Measurements from ENCODE around the gene ITGB3.

Gene ITGB3

GRCh38 chr17:47235923-47236322, 17.7 kb upstream of the ITGB3 start:
- no peaks in the 10 kb centered on the region for H3K27me3 ChIP-seq (replicated peaks in 2 of 5; ENCODE audit: control insufficient read depth in 4 of 5, insufficient read depth in 5 of 5, low read length in 4 of 5)

GRCh38 chr17:47237841-47238240, 15.8 kb upstream of the ITGB3 start:
- ChIA-PET CTCF (no interaction called here), POLR2A (no interaction called here)
- 98% methylated on average over 7 of the region's 7 CpGs for WGBS (ENCODE audit: insufficient coverage)
- Histone ChIP-seq H3K4me3 (ENCODE audit: control insufficient read depth in 1 of 7, extremely low read depth in 1 of 7, insufficient read depth in 4 of 7, low read depth in 2 of 7, low read length in 6 of 7) (no peak overlapping the region), H3K36me3 (ENCODE audit: control insufficient read depth in 4 of 4, insufficient read depth in 4 of 4, low read length in 3 of 4) (no peaks in the 10 kb centered on the region), H3K27me3 (replicated peaks in 2 of 5; ENCODE audit: control insufficient read depth in 4 of 5, insufficient read depth in 5 of 5, low read length in 4 of 5) (no peaks in the 10 kb centered on the region), H3K9me3 (ENCODE audit: control extremely low read depth in 1 of 5, control insufficient read depth in 4 of 5, insufficient read depth in 2 of 5, low read depth in 1 of 5, low read length in 4 of 5) (peaks cover 0 to 17% (median 5%) of the 10 kb centered on the region in 5 experiments), H3K27ac (ENCODE audit: insufficient read depth in 1 of 2, low read depth in 1 of 2, low read length in 2 of 2, poor library complexity in 1 of 2, severe bottlenecking in 2 of 2) (no peak overlapping the region), H3K4me1 (ENCODE audit: control extremely low read depth in 1 of 4, control insufficient read depth in 4 of 4, insufficient read depth in 4 of 4, low read length in 3 of 4) (peaks cover 0 to 22% (median 19%) of the 10 kb centered on the region in 4 experiments)
- DNase-seq, result no peak

More at GRCh38 chr17:47235923-47236322, 17.7 kb upstream of the ITGB3 start:
- no peak overlapping the region for H3K4me3 ChIP-seq (ENCODE audit: control insufficient read depth in 1 of 7, extremely low read depth in 1 of 7, insufficient read depth in 4 of 7, low read depth in 2 of 7, low read length in 6 of 7)
- no peak for DNase-seq
- CTCF ChIA-PET, result interaction anchor here (1.1 kb wide), 1 partner anchor 22 kb away, joined by 4 read pairs; no protein-coding TSS in a partner anchor
- peaks cover 0 to 20% (median 18%) of the 10 kb centered on the region in 4 experiments for H3K4me1 ChIP-seq (ENCODE audit: control extremely low read depth in 1 of 4, control insufficient read depth in 4 of 4, insufficient read depth in 4 of 4, low read length in 3 of 4)
- 100% methylated on average over 1 of the region's 2 CpGs for WGBS (ENCODE audit: insufficient coverage)
- no peaks in the 10 kb centered on the region for H3K36me3 ChIP-seq (ENCODE audit: control insufficient read depth in 4 of 4, insufficient read depth in 4 of 4, low read length in 3 of 4)
- H3K9me3 ChIP-seq (ENCODE audit: control extremely low read depth in 1 of 5, control insufficient read depth in 4 of 5, insufficient read depth in 2 of 5, low read depth in 1 of 5, low read length in 4 of 5), result peaks cover 0 to 17% (median 5%) of the 10 kb centered on the region in 5 experiments
- POLR2A ChIA-PET, result no interaction called here
- no peak overlapping the region for H3K27ac ChIP-seq (ENCODE audit: insufficient read depth in 1 of 2, low read depth in 1 of 2, low read length in 2 of 2, poor library complexity in 1 of 2, severe bottlenecking in 2 of 2)

- ChIA-PET CTCF (no interaction called here), POLR2A (no interaction called here)
- peaks cover 0 to 17% (median 5%) of the 10 kb centered on the region in 5 experiments for H3K9me3 ChIP-seq (ENCODE audit: control extremely low read depth in 1 of 5, control insufficient read depth in 4 of 5, insufficient read depth in 2 of 5, low read depth in 1 of 5, low read length in 4 of 5)
- H3K4me3 ChIP-seq (ENCODE audit: control insufficient read depth in 1 of 7, extremely low read depth in 1 of 7, insufficient read depth in 4 of 7, low read depth in 2 of 7, low read length in 6 of 7), result no peak overlapping the region
- WGBS (ENCODE audit: insufficient coverage), result 97% methylated on average over 15 of the region's 29 CpGs
- H3K27me3 ChIP-seq (replicated peaks in 2 of 5; ENCODE audit: control insufficient read depth in 4 of 5, insufficient read depth in 5 of 5, low read length in 4 of 5), result no peaks in the 10 kb centered on the region
- no peak overlapping the region for H3K27ac ChIP-seq (ENCODE audit: insufficient read depth in 1 of 2, low read depth in 1 of 2, low read length in 2 of 2, poor library complexity in 1 of 2, severe bottlenecking in 2 of 2)
- H3K36me3 ChIP-seq (ENCODE audit: control insufficient read depth in 4 of 4, insufficient read depth in 4 of 4, low read length in 3 of 4), result no peaks in the 10 kb centered on the region
- H3K4me1 ChIP-seq (ENCODE audit: control extremely low read depth in 1 of 4, control insufficient read depth in 4 of 4, insufficient read depth in 4 of 4, low read length in 3 of 4), result peaks cover 0 to 22% (median 19%) of the 10 kb centered on the region in 4 experiments
- no peak for DNase-seq
Measured at GRCh38 chr17:47238321-47239010, 15.2 kb upstream of the ITGB3 start.

GRCh38 chr17:47239619-47239966, 14.0 kb upstream of the ITGB3 start:
- no peak for DNase-seq
- H3K36me3 ChIP-seq (ENCODE audit: control insufficient read depth in 4 of 4, insufficient read depth in 4 of 4, low read length in 3 of 4), result no peaks in the 10 kb centered on the region
- H3K27ac ChIP-seq (ENCODE audit: insufficient read depth in 1 of 2, low read depth in 1 of 2, low read length in 2 of 2, poor library complexity in 1 of 2, severe bottlenecking in 2 of 2), result no peak overlapping the region
- H3K4me1 ChIP-seq (ENCODE audit: control extremely low read depth in 1 of 4, control insufficient read depth in 4 of 4, insufficient read depth in 4 of 4, low read length in 3 of 4), result peaks cover 0 to 29% (median 22%) of the 10 kb centered on the region in 4 experiments
- peaks cover 0 to 17% (median 5%) of the 10 kb centered on the region in 5 experiments for H3K9me3 ChIP-seq (ENCODE audit: control extremely low read depth in 1 of 5, control insufficient read depth in 4 of 5, insufficient read depth in 2 of 5, low read depth in 1 of 5, low read length in 4 of 5)
- no peaks in the 10 kb centered on the region for H3K27me3 ChIP-seq (replicated peaks in 2 of 5; ENCODE audit: control insufficient read depth in 4 of 5, insufficient read depth in 5 of 5, low read length in 4 of 5)
- whole genome bisulfite sequencing (ENCODE audit: insufficient coverage), result 92% methylated on average over 7 of the region's 7 CpGs
- ChIA-PET CTCF (interaction anchor here (3.1 to 4.3 kb wide), 2 partner anchors 9 to 12 kb away, joined by 18 to 19 read pairs; no protein-coding TSS in a partner anchor), POLR2A (interaction anchor here (0.7 kb wide), 1 partner anchor 13 kb away, joined by 3 read pairs; no protein-coding TSS in a partner anchor)
- no peak overlapping the region for H3K4me3 ChIP-seq (ENCODE audit: control insufficient read depth in 1 of 7, extremely low read depth in 1 of 7, insufficient read depth in 4 of 7, low read depth in 2 of 7, low read length in 6 of 7)

- DNase-seq, result peak; percentile 61 to 87 (median 85)
Measured at GRCh38 chr17:47239967-47240651, 13.5 kb upstream of the ITGB3 start.

GRCh38 chr17:47240806-47241205, 12.8 kb upstream of the ITGB3 start:
- no peak overlapping the region for H3K27ac ChIP-seq (ENCODE audit: insufficient read depth in 1 of 2, low read depth in 1 of 2, low read length in 2 of 2, poor library complexity in 1 of 2, severe bottlenecking in 2 of 2)
- 42% methylated on average over 2 of the region's 3 CpGs for WGBS (ENCODE audit: insufficient coverage)
- no peaks in the 10 kb centered on the region for H3K36me3 ChIP-seq (ENCODE audit: control insufficient read depth in 4 of 4, insufficient read depth in 4 of 4, low read length in 3 of 4)
- H3K4me1 ChIP-seq (ENCODE audit: control extremely low read depth in 1 of 4, control insufficient read depth in 4 of 4, insufficient read depth in 4 of 4, low read length in 3 of 4), result peaks cover 0 to 29% (median 24%) of the 10 kb centered on the region in 4 experiments
- no peaks in the 10 kb centered on the region for H3K27me3 ChIP-seq (replicated peaks in 2 of 5; ENCODE audit: control insufficient read depth in 4 of 5, insufficient read depth in 5 of 5, low read length in 4 of 5)
- no peak for DNase-seq
- H3K9me3 ChIP-seq (ENCODE audit: control extremely low read depth in 1 of 5, control insufficient read depth in 4 of 5, insufficient read depth in 2 of 5, low read depth in 1 of 5, low read length in 4 of 5), result peaks cover 0 to 17% (median 5%) of the 10 kb centered on the region in 5 experiments
- ChIA-PET POLR2A (no interaction called here), CTCF (interaction anchor here (3.1 to 4.3 kb wide), 2 partner anchors 10 kb away, joined by 18 to 19 read pairs; no protein-coding TSS in a partner anchor)
- no peak overlapping the region for H3K4me3 ChIP-seq (ENCODE audit: control insufficient read depth in 1 of 7, extremely low read depth in 1 of 7, insufficient read depth in 4 of 7, low read depth in 2 of 7, low read length in 6 of 7)

More at GRCh38 chr17:47239967-47240651, 13.5 kb upstream of the ITGB3 start:
- ChIA-PET CTCF (interaction anchor here (3.1 to 4.3 kb wide), 2 partner anchors 10 to 11 kb away, joined by 18 to 19 read pairs; no protein-coding TSS in a partner anchor), POLR2A (interaction anchor here (0.7 kb wide), 1 partner anchor 12 kb away, joined by 3 read pairs; no protein-coding TSS in a partner anchor)
- no peaks in the 10 kb centered on the region for H3K27me3 ChIP-seq (replicated peaks in 2 of 5; ENCODE audit: control insufficient read depth in 4 of 5, insufficient read depth in 5 of 5, low read length in 4 of 5)
- no peak overlapping the region for H3K4me3 ChIP-seq (ENCODE audit: control insufficient read depth in 1 of 7, extremely low read depth in 1 of 7, insufficient read depth in 4 of 7, low read depth in 2 of 7, low read length in 6 of 7)
- H3K27ac ChIP-seq (ENCODE audit: insufficient read depth in 1 of 2, low read depth in 1 of 2, low read length in 2 of 2, poor library complexity in 1 of 2, severe bottlenecking in 2 of 2), result no peak overlapping the region
- peaks cover 0 to 17% (median 5%) of the 10 kb centered on the region in 5 experiments for H3K9me3 ChIP-seq (ENCODE audit: control extremely low read depth in 1 of 5, control insufficient read depth in 4 of 5, insufficient read depth in 2 of 5, low read depth in 1 of 5, low read length in 4 of 5)
- H3K4me1 ChIP-seq (ENCODE audit: control extremely low read depth in 1 of 4, control insufficient read depth in 4 of 4, insufficient read depth in 4 of 4, low read length in 3 of 4), result peaks cover 0 to 29% (median 24%) of the 10 kb centered on the region in 4 experiments
- WGBS (ENCODE audit: insufficient coverage), result 0% methylated on average over 1 of the region's 3 CpGs
- H3K36me3 ChIP-seq (ENCODE audit: control insufficient read depth in 4 of 4, insufficient read depth in 4 of 4, low read length in 3 of 4), result no peaks in the 10 kb centered on the region

Measured in common myeloid progenitor, CD34-positive (primary cell).